Astrocyte (in vitro differentiated cells and primary cell): ENCODE data around the gene ZMIZ1. TPM values are rescaled to one million over a fixed set of nuclear protein-coding genes. Genes with fewer than 3 reads are reported as not detected.
A peak's percentile ranks its signal among the peaks of the same experiment; 100 is the strongest.

Experiments
- DNase-seq: peaks from one replicate; pipeline ENCODE4 v3.0.0-alpha.2; 2010; ENCODE audit warnings: low read depth
- FAIRE-seq: peaks from 2 replicates; lab custom pipeline; 2011; peaks lifted over from hg19 to GRCh38; lab: Jason Lieb, UNC
- H2AFZ ChIP-seq: 2 replicates; pipeline ENCODE4 v1.6.0; 2012; ENCODE audit warnings: low read depth, low read length, inconsistent platforms
- H3K27ac ChIP-seq: 2 replicates; pipeline ENCODE4 v1.5.1; 2011; ENCODE audit warnings: low read depth, low read length, inconsistent platforms
- H3K27me3 ChIP-seq: 2 replicates; pipeline ENCODE4 v1.6.0; 2011; ENCODE audit warnings: low read length, inconsistent platforms; ENCODE audit not compliant: insufficient read depth
- H3K36me3 ChIP-seq: 2 replicates; pipeline ENCODE4 v1.5.1; 2011; ENCODE audit warnings: low read length, inconsistent platforms; ENCODE audit not compliant: insufficient read depth
- H3K4me1 ChIP-seq: 2 replicates; pipeline ENCODE4 v1.5.1; 2011; ENCODE audit warnings: low read length, inconsistent platforms; ENCODE audit not compliant: insufficient read depth
- H3K4me2 ChIP-seq: 2 replicates; pipeline ENCODE4 v1.6.0; 2012; ENCODE audit warnings: low read length, inconsistent platforms
- H3K4me3 ChIP-seq: 2 replicates; pipeline ENCODE4 v1.5.1; 2011; ENCODE audit warnings: low read depth, mild to moderate bottlenecking, low read length, inconsistent platforms; ENCODE audit not compliant: insufficient read depth
- H3K79me2 ChIP-seq: 2 replicates; pipeline ENCODE4 v1.6.0; 2012; ENCODE audit warnings: mild to moderate bottlenecking, low read length, inconsistent platforms; ENCODE audit not compliant: insufficient read depth
- H3K9ac ChIP-seq: 2 replicates; pipeline ENCODE4 v1.6.0; 2012; ENCODE audit warnings: mild to moderate bottlenecking, low read length, inconsistent platforms
- H3K9me3 ChIP-seq: 2 replicates; pipeline ENCODE4 v1.5.1; 2012; ENCODE audit warnings: low read depth, mild to moderate bottlenecking, low read length, inconsistent platforms; ENCODE audit not compliant: insufficient read depth
- H4K20me1 ChIP-seq: 2 replicates; pipeline ENCODE4 v1.6.0; 2012; ENCODE audit warnings: low read length, inconsistent platforms; ENCODE audit not compliant: insufficient read depth
- H3K27ac Mint-ChIP-seq: one replicate; pipeline ENCODE4 v1.8.0; 2021; ENCODE audit warnings: mild to moderate bottlenecking, mixed read lengths; ENCODE audit not compliant: unreplicated experiment
- H3K27me3 Mint-ChIP-seq: one replicate; pipeline ENCODE4 v1.8.0; 2021; ENCODE audit warnings: low read depth, mixed read lengths; ENCODE audit not compliant: unreplicated experiment
- H3K36me3 Mint-ChIP-seq: one replicate; pipeline ENCODE4 v1.8.0; 2021; ENCODE audit warnings: low read depth, mixed read lengths; ENCODE audit not compliant: unreplicated experiment
- H3K4me1 Mint-ChIP-seq: one replicate; pipeline ENCODE4 v1.8.0; 2021; ENCODE audit warnings: low read depth, mixed read lengths; ENCODE audit not compliant: unreplicated experiment
- H3K4me3 Mint-ChIP-seq: one replicate; pipeline ENCODE4 v1.8.0; 2021; ENCODE audit warnings: mild to moderate bottlenecking, moderate library complexity, mixed read lengths; ENCODE audit not compliant: unreplicated experiment
- H3K9me3 Mint-ChIP-seq: one replicate; pipeline ENCODE4 v1.8.0; 2021; ENCODE audit warnings: mild to moderate bottlenecking, mixed read lengths; ENCODE audit not compliant: unreplicated experiment
- CTCF ChIP-seq: IDR thresholded peaks from 2 replicates; pipeline ENCODE4 v1.5.1; 2011; ENCODE audit warnings: low read depth, mild to moderate bottlenecking, inconsistent platforms, low read length, moderate library complexity; ENCODE audit not compliant: insufficient read depth
- EZH2 ChIP-seq: IDR thresholded peaks from 2 replicates; pipeline ENCODE4 v1.6.1; 2012; ENCODE audit warnings: mild to moderate bottlenecking, low read length, inconsistent platforms; ENCODE audit not compliant: insufficient read depth
- total RNA-seq: library from RNA; stranded (reverse); gene quantifications from 2 replicates; pipeline ENCODE4 v1.2.1, GENCODE V29; 2021

The ZMIZ1 gene
- total RNA-seq, 1 donor from 2014 or later, result 45.5 TPM

GRCh38 chr10:79268161-79268601 is 199.4 kb downstream of the ZMIZ1 start:
- H3K27me3 ChIP-seq, result no peaks in the 10 kb centered on the region
- peaks cover 78% of the 10 kb centered on the region for H3K79me2 ChIP-seq
- H3K9me3 Mint-ChIP-seq, result no peaks in the 10 kb centered on the region
- no peak for TF ChIP-seq EZH2
- no peak for TF ChIP-seq CTCF
- FAIRE-seq, result no peak
- H3K36me3 Mint-ChIP-seq, result peaks cover 14% of the 10 kb centered on the region
- H3K9ac ChIP-seq, result peak overlapping the region; percentile 69
- peak overlapping the region; percentile 88 for H3K27ac Mint-ChIP-seq
- peaks cover 92% of the 10 kb centered on the region for H4K20me1 ChIP-seq
- peaks cover 37% of the 10 kb centered on the region for H3K4me1 Mint-ChIP-seq
- peaks cover 40% of the 10 kb centered on the region for H3K4me1 ChIP-seq
- no peak overlapping the region for H3K4me3 ChIP-seq
- peak; percentile 63 for DNase-seq
- peak overlapping the region; percentile 3 for H3K4me3 Mint-ChIP-seq
- peak overlapping the region; percentile 24 for H3K4me2 ChIP-seq
- no peaks in the 10 kb centered on the region for H3K27me3 Mint-ChIP-seq
- no peaks in the 10 kb centered on the region for H3K9me3 ChIP-seq
- peak overlapping the region; percentile 87 for H3K27ac ChIP-seq
- no peak overlapping the region for H2AFZ ChIP-seq
- H3K36me3 ChIP-seq, result peaks cover 2% of the 10 kb centered on the region

- Histone ChIP-seq H3K79me2 (peaks cover 78% of the 10 kb centered on the region), H3K9ac (peak overlapping the region; percentile 69), H3K27me3 (no peaks in the 10 kb centered on the region), H3K4me1 (peaks cover 42% of the 10 kb centered on the region), H3K4me3 (no peak overlapping the region), H3K4me2 (peak overlapping the region; percentile 24), H4K20me1 (peaks cover 92% of the 10 kb centered on the region), H3K27ac (peak overlapping the region; percentile 87), H2AFZ (no peak overlapping the region), H3K36me3 (peaks cover 2% of the 10 kb centered on the region), H3K9me3 (no peaks in the 10 kb centered on the region)
- FAIRE-seq, result no peak
- TF ChIP-seq EZH2 (no peak), CTCF (no peak)
- peaks cover 37% of the 10 kb centered on the region for H3K4me1 Mint-ChIP-seq
- H3K27ac Mint-ChIP-seq, result peak overlapping the region; percentile 89
- no peaks in the 10 kb centered on the region for H3K9me3 Mint-ChIP-seq
- H3K27me3 Mint-ChIP-seq, result no peaks in the 10 kb centered on the region
- no peak for DNase-seq
- peaks cover 8% of the 10 kb centered on the region for H3K36me3 Mint-ChIP-seq
- peak overlapping the region; percentile 3 for H3K4me3 Mint-ChIP-seq
These were observed 200.0 kb downstream of the ZMIZ1 start for GRCh38 chr10:79268742-79269141.

GRCh38 chr10:79269443-79269842 is 200.7 kb downstream of the ZMIZ1 start:
- Histone ChIP-seq H4K20me1 (peaks cover 92% of the 10 kb centered on the region), H3K36me3 (peaks cover 2% of the 10 kb centered on the region), H2AFZ (no peak overlapping the region), H3K9me3 (no peaks in the 10 kb centered on the region), H3K79me2 (peaks cover 78% of the 10 kb centered on the region), H3K4me2 (no peak overlapping the region), H3K4me1 (peaks cover 49% of the 10 kb centered on the region), H3K27ac (no peak overlapping the region), H3K9ac (no peak overlapping the region), H3K4me3 (no peak overlapping the region), H3K27me3 (no peaks in the 10 kb centered on the region)
- peak overlapping the region; percentile 68 for H3K27ac Mint-ChIP-seq
- H3K9me3 Mint-ChIP-seq, result no peaks in the 10 kb centered on the region
- H3K4me3 Mint-ChIP-seq, result peak overlapping the region; percentile 52
- peaks cover 8% of the 10 kb centered on the region for H3K36me3 Mint-ChIP-seq
- TF ChIP-seq CTCF (no peak), EZH2 (no peak)
- DNase-seq (no peak), FAIRE-seq (no peak)
- H3K27me3 Mint-ChIP-seq, result no peaks in the 10 kb centered on the region
- peaks cover 41% of the 10 kb centered on the region for H3K4me1 Mint-ChIP-seq
